Measurements from ENCODE around the gene FARS2. TPM values are rescaled to one million over a fixed set of nuclear protein-coding genes. Genes with fewer than 3 reads are reported as not detected.

Gene FARS2
- total RNA-seq, 1 experiment from 2014 or later, result 15.0 TPM

DNA sequence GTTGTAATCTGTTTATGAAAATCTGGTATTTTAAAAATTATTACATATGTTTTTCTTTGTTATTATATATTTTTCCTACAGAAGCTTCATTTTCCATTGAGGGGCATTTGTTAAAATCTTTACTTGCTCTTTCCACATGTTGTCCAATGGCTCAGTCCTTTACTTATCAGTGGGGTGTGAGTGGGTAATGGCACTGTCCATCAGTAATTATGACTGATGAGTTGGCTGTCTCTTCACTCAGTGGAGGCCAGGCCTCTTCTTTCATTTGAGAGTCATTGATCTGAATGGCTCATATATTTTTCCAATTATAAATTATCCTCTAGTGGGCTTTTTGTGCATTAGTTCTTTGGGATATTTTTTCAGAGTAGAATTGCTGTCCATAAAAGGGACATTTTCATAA is 45.7 kb downstream of the FARS2 start (continued):
- TF ChIP-seq JUN (CRISPR knock-in tag; IDR thresholded peaks at IDR 0.05), result no peak
- TF ChIP-seq, protein P1, sequence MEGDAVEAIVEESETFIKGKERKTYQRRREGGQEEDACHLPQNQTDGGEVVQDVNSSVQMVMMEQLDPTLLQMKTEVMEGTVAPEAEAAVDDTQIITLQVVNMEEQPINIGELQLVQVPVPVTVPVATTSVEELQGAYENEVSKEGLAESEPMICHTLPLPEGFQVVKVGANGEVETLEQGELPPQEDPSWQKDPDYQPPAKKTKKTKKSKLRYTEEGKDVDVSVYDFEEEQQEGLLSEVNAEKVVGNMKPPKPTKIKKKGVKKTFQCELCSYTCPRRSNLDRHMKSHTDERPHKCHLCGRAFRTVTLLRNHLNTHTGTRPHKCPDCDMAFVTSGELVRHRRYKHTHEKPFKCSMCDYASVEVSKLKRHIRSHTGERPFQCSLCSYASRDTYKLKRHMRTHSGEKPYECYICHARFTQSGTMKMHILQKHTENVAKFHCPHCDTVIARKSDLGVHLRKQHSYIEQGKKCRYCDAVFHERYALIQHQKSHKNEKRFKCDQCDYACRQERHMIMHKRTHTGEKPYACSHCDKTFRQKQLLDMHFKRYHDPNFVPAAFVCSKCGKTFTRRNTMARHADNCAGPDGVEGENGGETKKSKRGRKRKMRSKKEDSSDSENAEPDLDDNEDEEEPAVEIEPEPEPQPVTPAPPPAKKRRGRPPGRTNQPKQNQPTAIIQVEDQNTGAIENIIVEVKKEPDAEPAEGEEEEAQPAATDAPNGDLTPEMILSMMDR (IDR thresholded peaks at IDR 0.05), result no peak

DNA sequence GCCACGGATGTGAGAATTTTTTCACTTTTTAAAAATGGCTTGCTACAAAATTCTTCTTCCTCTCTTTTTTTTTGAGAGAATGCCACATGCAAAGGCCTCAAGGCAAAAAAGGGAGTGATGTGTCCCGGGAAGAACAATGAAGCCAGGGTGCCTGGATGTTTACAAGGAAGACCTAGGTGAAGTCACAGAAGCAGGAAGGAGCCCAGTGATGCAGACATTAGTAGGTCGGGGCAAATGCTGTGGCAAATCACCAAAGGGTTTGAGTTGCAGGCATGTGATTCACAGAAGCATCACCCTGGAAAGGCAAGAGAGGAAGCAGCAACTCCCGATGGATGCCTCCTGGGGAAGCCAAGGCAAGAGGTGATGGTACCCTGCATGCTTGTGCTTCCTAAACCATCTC is 46.8 kb downstream of the FARS2 start:
- H3K9me3 Mint-ChIP-seq, result no peaks in the 10 kb centered on the region
- TF ChIP-seq ATF1 (CRISPR knock-in tag; IDR thresholded peaks at IDR 0.05) (no peak), ZNF416 (CRISPR knock-in tag; IDR thresholded peaks at IDR 0.05) (no peak), NR2C2 (CRISPR knock-in tag; IDR thresholded peaks at IDR 0.05) (no peak), SOX15 (CRISPR knock-in tag; IDR thresholded peaks at IDR 0.05) (no peak), ZNF232 (CRISPR knock-in tag; IDR thresholded peaks at IDR 0.05) (no peak), HMGA2 (CRISPR knock-in tag; IDR thresholded peaks at IDR 0.05) (no peak), KAT7 (CRISPR knock-in tag; IDR thresholded peaks at IDR 0.05; ENCODE audit: borderline replicate concordance) (no peak), ZNF219 (CRISPR knock-in tag; IDR thresholded peaks at IDR 0.05; ENCODE audit: borderline replicate concordance) (no peak)
- TF ChIP-seq, protein P2, sequence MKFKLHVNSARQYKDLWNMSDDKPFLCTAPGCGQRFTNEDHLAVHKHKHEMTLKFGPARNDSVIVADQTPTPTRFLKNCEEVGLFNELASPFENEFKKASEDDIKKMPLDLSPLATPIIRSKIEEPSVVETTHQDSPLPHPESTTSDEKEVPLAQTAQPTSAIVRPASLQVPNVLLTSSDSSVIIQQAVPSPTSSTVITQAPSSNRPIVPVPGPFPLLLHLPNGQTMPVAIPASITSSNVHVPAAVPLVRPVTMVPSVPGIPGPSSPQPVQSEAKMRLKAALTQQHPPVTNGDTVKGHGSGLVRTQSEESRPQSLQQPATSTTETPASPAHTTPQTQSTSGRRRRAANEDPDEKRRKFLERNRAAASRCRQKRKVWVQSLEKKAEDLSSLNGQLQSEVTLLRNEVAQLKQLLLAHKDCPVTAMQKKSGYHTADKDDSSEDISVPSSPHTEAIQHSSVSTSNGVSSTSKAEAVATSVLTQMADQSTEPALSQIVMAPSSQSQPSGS (CRISPR knock-in tag; IDR thresholded peaks at IDR 0.05; ENCODE audit: borderline replicate concordance, low read depth), result no peak
- TF ChIP-seq, protein P3, sequence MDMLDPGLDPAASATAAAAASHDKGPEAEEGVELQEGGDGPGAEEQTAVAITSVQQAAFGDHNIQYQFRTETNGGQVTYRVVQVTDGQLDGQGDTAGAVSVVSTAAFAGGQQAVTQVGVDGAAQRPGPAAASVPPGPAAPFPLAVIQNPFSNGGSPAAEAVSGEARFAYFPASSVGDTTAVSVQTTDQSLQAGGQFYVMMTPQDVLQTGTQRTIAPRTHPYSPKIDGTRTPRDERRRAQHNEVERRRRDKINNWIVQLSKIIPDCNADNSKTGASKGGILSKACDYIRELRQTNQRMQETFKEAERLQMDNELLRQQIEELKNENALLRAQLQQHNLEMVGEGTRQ (CRISPR knock-in tag; IDR thresholded peaks at IDR 0.05), result no peak
- TF ChIP-seq, protein P4, sequence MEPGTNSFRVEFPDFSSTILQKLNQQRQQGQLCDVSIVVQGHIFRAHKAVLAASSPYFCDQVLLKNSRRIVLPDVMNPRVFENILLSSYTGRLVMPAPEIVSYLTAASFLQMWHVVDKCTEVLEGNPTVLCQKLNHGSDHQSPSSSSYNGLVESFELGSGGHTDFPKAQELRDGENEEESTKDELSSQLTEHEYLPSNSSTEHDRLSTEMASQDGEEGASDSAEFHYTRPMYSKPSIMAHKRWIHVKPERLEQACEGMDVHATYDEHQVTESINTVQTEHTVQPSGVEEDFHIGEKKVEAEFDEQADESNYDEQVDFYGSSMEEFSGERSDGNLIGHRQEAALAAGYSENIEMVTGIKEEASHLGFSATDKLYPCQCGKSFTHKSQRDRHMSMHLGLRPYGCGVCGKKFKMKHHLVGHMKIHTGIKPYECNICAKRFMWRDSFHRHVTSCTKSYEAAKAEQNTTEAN (CRISPR knock-in tag; IDR thresholded peaks at IDR 0.05), result no peak
- TF ChIP-seq, protein P5, sequence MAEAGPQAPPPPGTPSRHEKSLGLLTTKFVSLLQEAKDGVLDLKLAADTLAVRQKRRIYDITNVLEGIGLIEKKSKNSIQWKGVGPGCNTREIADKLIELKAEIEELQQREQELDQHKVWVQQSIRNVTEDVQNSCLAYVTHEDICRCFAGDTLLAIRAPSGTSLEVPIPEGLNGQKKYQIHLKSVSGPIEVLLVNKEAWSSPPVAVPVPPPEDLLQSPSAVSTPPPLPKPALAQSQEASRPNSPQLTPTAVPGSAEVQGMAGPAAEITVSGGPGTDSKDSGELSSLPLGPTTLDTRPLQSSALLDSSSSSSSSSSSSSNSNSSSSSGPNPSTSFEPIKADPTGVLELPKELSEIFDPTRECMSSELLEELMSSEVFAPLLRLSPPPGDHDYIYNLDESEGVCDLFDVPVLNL (CRISPR knock-in tag; IDR thresholded peaks at IDR 0.05; ENCODE audit: borderline replicate concordance, low read depth), result no peak
- TF ChIP-seq, protein P6, sequence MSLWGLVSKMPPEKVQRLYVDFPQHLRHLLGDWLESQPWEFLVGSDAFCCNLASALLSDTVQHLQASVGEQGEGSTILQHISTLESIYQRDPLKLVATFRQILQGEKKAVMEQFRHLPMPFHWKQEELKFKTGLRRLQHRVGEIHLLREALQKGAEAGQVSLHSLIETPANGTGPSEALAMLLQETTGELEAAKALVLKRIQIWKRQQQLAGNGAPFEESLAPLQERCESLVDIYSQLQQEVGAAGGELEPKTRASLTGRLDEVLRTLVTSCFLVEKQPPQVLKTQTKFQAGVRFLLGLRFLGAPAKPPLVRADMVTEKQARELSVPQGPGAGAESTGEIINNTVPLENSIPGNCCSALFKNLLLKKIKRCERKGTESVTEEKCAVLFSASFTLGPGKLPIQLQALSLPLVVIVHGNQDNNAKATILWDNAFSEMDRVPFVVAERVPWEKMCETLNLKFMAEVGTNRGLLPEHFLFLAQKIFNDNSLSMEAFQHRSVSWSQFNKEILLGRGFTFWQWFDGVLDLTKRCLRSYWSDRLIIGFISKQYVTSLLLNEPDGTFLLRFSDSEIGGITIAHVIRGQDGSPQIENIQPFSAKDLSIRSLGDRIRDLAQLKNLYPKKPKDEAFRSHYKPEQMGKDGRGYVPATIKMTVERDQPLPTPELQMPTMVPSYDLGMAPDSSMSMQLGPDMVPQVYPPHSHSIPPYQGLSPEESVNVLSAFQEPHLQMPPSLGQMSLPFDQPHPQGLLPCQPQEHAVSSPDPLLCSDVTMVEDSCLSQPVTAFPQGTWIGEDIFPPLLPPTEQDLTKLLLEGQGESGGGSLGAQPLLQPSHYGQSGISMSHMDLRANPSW (CRISPR knock-in tag; conservative IDR thresholded peaks at IDR 0.05; ENCODE audit: low read depth), result no peak
- H3K4me3 Mint-ChIP-seq, result no peak overlapping the region
- CTCF ChIA-PET, result no interaction called here
- POLR2A ChIA-PET, result no interaction called here
- peaks cover 22% of the 10 kb centered on the region for H3K4me1 Mint-ChIP-seq
- no peaks in the 10 kb centered on the region for H3K27me3 Mint-ChIP-seq (ENCODE audit: low read depth)
- H3K27ac Mint-ChIP-seq, result no peak overlapping the region
- DNase-seq (ENCODE audit: low spot score) (no peak), ATAC-seq (no peak)
- no peaks in the 10 kb centered on the region for H3K36me3 Mint-ChIP-seq

All from WTC11 (cell line).